H1 (cell line): ENCODE results near the gene FCRL4. TPM values are rescaled to one million over a fixed set of nuclear protein-coding genes. Genes with fewer than 3 reads are reported as not detected.

Source experiments
- ATF2 ChIP-seq: IDR thresholded peaks from 2 replicates; pipeline ENCODE4 v1.6.1; 2012; ENCODE audit warnings: low read length, inconsistent platforms
- POLR2AphosphoS5 ChIP-seq: IDR thresholded peaks from 2 replicates; pipeline ENCODE4 v1.6.1; 2011; ENCODE audit warnings: low read depth, low read length
- RAD21 ChIP-seq, 2 experiments: IDR thresholded peaks in 1 of 2; conservative IDR thresholded peaks in 1 of 2; 2 replicates each; pipeline ENCODE4 v1.6.1; 2011; ENCODE audit warnings: low read depth in 2 of 2, low read length in 2 of 2, improper control_type of control experiment in 1 of 2, inconsistent platforms in 1 of 2, mild to moderate bottlenecking in 1 of 2, moderate library complexity in 1 of 2
- RBBP5 ChIP-seq: IDR thresholded peaks from 2 replicates; pipeline ENCODE4 v1.7.1; 2012; ENCODE audit warnings: low read depth, mild to moderate bottlenecking, inconsistent platforms, low read length, moderate library complexity, borderline replicate concordance
- SP2 ChIP-seq: IDR thresholded peaks from 2 replicates; pipeline ENCODE4 v1.6.1; 2012; ENCODE audit warnings: mild to moderate bottlenecking, low read length, inconsistent platforms
- TEAD4 ChIP-seq: IDR thresholded peaks from 2 replicates; pipeline ENCODE4 v1.6.1; 2012; ENCODE audit warnings: low read depth, low read length, inconsistent platforms, mixed read lengths
- polyA plus RNA-seq, 7 experiments: library from polyadenylated mRNA; depleted of rRNA in 3 of 7; stranded (reverse) in 5 of 7; unstranded in 2 of 7; fragments of >200 nt in 5 of 7; fragments of 200-250 nt in 2 of 7; gene quantifications; 1 replicate in 5 of 7; 2 replicates in 1 of 7; 4 replicates in 1 of 7; pipeline versions ENCODE4 v1.2.1 to v1.2.3, GENCODE V29; 2011 to 2013; ENCODE audit warnings: missing spikeins in 2 of 7, mixed read lengths in 2 of 7
- total RNA-seq: library from RNA; stranded (reverse); fragmentation: NEBNext Ultra II Directional; extraction: Animal tissue kit (Norgen Biotek cat#: 25700); gene quantifications from 2 replicates; pipeline ENCODE4 v1.2.1, GENCODE V29; 2021
- TF ChIP-seq, protein P1 (sequence below), 3 experiments: IDR thresholded peaks; 1 replicate in 2 of 3; 2 replicates in 1 of 3; pipeline versions ENCODE4 v1.5.1 to v1.6.1; 2011; ENCODE audit warnings: low read length in 3 of 3, mild to moderate bottlenecking in 3 of 3, inconsistent platforms in 2 of 3, low read depth in 1 of 3, moderate library complexity in 1 of 3; ENCODE audit not compliant: insufficient read depth in 1 of 3; ENCODE audit errors: control extremely low read depth in 1 of 3

The FCRL4 gene
- total and polyA plus RNA-seq, 2 of the 8 experiments (the other 6 are each of a cell fraction or from before 2014, with no cell fraction given): not detected

GRCh38 chr1:157580179-157580827 lies 17.6 kb downstream of the FCRL4 start (continued):
- TF ChIP-seq SP2: no peak
- peak; percentile 71 to 78 for TF ChIP-seq RAD21 (IDR thresholded peaks at IDR 0.05 in 1 of 2, conservative IDR thresholded peaks at IDR 0.05 in 1 of 2; ENCODE audit: low read depth in 2 of 2, low read length in 2 of 2)
- peak; percentile 98 for TF ChIP-seq TEAD4
- TF ChIP-seq, protein P1, sequence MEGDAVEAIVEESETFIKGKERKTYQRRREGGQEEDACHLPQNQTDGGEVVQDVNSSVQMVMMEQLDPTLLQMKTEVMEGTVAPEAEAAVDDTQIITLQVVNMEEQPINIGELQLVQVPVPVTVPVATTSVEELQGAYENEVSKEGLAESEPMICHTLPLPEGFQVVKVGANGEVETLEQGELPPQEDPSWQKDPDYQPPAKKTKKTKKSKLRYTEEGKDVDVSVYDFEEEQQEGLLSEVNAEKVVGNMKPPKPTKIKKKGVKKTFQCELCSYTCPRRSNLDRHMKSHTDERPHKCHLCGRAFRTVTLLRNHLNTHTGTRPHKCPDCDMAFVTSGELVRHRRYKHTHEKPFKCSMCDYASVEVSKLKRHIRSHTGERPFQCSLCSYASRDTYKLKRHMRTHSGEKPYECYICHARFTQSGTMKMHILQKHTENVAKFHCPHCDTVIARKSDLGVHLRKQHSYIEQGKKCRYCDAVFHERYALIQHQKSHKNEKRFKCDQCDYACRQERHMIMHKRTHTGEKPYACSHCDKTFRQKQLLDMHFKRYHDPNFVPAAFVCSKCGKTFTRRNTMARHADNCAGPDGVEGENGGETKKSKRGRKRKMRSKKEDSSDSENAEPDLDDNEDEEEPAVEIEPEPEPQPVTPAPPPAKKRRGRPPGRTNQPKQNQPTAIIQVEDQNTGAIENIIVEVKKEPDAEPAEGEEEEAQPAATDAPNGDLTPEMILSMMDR (IDR thresholded peaks at IDR 0.05; ENCODE audit: control extremely low read depth in 1 of 3, insufficient read depth in 1 of 3, low read depth in 1 of 3, low read length in 3 of 3): peak in 2 of 3 experiments; percentile 75 to 82; a peak in 3 of 4 replicates
- TF ChIP-seq POLR2AphosphoS5: no peak
- TF ChIP-seq ATF2: peak; percentile 94
- no peak for TF ChIP-seq RBBP5
- TF ChIP-seq, all 59 proteins: peak for 6
